ENCODE results near the gene HLX.
A peak's percentile ranks its signal among the peaks of the same experiment; 100 is the strongest.

HLX gene

DNA sequence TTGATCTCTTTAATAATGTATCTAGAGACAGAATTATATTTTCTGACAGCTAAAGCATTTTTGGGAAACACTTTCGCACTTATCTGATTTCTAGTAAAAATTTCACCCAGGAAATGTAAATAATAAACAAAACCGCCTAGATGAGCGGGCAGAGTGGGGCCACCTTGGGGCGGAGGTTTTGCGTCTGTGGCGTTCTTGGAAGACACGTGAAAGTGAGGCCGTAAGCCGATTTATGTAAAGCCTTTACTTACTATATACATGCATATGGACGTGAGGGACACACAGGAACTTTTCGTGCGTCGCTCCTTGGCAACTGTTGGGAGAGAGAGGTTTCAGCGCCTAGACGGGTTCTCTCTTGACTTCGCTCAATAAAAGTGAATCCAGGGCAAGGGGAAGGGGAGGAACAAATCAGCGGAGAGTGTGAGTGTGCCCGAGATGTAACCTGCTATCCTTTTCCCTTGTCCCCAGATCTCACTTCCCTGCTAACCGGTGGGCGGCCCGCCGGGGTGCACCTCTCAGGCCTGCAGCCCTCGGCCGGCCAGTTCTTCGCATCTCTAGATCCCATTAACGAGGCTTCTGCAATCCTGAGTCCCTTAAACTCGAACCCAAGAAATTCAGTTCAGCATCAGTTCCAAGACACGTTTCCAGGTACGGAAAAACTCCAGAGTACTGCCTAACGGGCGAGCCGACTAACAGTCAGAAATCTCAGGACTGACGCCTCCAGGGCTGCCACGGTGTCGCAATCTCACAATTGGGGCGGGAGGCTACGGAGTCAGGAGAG is 1.7 kb downstream of the HLX start:
- no peak overlapping the region for H3K4me3 ChIP-seq (ENCODE audit: low read length)
- DNase-seq (ENCODE audit: low read depth): peak; percentile 66
- TF ChIP-seq CTCF (IDR thresholded peaks at IDR 0.05; ENCODE audit: insufficient read depth, low read depth, low read length, missing control alignments): no peak

DNA sequence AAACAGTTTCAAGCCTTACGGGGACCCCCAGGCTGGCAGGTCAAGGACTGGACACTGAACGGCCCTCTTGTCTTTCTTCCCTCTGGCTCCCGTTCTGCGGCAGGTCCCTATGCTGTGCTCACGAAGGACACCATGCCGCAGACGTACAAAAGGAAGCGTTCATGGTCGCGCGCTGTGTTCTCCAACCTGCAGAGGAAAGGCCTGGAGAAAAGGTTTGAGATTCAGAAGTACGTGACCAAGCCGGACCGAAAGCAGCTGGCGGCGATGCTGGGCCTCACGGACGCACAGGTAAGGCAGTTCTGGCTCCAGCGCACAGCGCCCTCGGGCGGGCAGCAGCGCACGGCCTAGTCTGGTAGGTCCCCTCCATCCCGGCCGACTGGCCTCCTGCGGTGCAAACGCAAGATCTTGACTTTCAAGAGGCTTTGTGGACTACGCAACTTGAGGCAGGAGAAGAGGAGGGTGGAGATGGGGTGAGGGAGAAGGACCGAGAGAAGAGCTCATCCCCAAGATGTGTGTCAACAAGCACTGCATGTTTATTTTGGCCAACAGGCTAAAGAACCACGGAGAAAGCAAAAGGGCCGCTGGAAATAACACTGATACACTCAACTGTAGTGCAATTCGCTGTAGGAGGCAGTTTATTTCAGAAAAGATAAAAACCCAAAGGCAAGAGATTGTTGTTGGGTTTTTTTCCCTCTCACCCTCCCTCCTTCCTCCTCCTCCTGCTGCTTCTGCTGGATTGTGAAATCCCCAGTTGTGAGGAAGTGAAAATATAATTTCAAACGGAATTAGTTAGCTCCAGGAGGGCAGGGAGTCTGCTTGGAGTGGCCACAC is 3.0 kb downstream of the HLX start:
- no peak overlapping the region for H3K4me3 ChIP-seq (ENCODE audit: low read length)
- TF ChIP-seq CTCF (IDR thresholded peaks at IDR 0.05; ENCODE audit: insufficient read depth, low read depth, low read length, missing control alignments): no peak

GRCh38 chr1:220884109-220884980 is 5.1 kb downstream of the HLX start:
- no peak for TF ChIP-seq CTCF (IDR thresholded peaks at IDR 0.05; ENCODE audit: insufficient read depth, low read depth, low read length, missing control alignments)
- H3K4me3 ChIP-seq (ENCODE audit: low read length): no peak overlapping the region
- peak; percentile 34 for DNase-seq (ENCODE audit: low read depth)

More for the DNA sequence above, 3.0 kb downstream of the HLX start:
- no peak for DNase-seq (ENCODE audit: low read depth)

DNA sequence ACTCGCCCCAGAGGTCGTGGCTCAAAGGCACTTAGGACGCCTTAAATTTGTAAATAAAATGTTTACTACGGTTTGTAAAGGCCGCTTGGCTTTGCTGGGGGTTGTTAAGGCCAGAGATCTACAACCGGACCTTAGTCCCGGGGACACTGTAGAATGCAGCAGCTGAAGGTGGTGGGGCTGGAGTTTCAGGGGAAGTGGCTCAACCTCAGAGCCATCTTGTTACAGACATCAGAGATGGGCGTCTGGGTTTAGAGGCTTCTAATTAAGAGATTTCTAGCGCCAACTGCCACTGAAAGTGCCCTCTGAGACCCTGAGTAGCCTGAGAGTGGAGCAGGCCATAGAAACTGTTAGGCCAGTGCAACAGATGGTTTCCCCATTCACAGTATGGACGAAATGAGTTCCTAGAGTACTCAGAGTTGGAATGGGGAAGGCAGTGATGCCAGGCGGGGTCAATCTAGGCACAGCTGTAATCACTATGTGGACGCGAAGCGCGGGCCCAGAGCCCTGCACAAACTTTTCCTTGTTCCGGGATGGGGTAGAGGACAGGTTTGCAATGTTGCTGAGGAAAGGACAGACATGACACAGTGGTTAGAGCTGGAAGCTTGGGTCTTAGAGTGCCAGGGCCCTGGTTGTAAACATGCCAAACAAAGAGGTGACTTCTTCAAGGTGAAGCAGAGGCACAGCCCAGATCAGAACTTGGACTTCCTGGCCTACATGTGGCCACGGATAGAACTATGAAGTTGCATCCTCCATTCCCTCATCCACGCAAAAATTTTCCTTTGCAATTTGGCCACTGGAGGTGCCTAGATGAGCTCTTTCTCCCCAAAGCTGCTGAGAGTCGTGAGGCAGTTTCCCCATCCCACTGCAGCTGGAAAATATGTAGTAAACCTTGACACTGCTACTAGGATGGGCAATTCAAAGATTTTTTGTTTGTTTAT is 6.0 kb downstream of the HLX start:
- no peak for TF ChIP-seq CTCF (IDR thresholded peaks at IDR 0.05; ENCODE audit: insufficient read depth, low read depth, low read length, missing control alignments)
- DNase-seq (ENCODE audit: low read depth): no peak

GRCh38 chr1:220885971-220886370 is 6.7 kb downstream of the HLX start:
- no peak for TF ChIP-seq CTCF (IDR thresholded peaks at IDR 0.05; ENCODE audit: insufficient read depth, low read depth, low read length, missing control alignments)
- no peak for DNase-seq (ENCODE audit: low read depth)
- H3K4me3 ChIP-seq (ENCODE audit: low read length): no peak overlapping the region

More for the DNA sequence above, 6.0 kb downstream of the HLX start:
- H3K4me3 ChIP-seq (ENCODE audit: low read length): no peak overlapping the region
